Measurements from ENCODE around the gene DTNA. TPM values are rescaled to one million over a fixed set of nuclear protein-coding genes. Genes with fewer than 3 reads are reported as not detected.

Gene DTNA
- total and polyA plus RNA-seq, 2 of the 8 experiments (the other 6 are each of a cell fraction or from before 2014, with no cell fraction given), result 30.2 to 32.7 TPM

- H3K4me2 ChIP-seq (ENCODE audit: insufficient read depth in 1 of 2, low read depth in 2 of 2, low read length in 2 of 2), result no peak overlapping the region
- no peak overlapping the region for H2BK120ac ChIP-seq (replicated peaks; ENCODE audit: low read depth, low read length)
- no peaks in the 10 kb centered on the region; a peak in 1 of 7 replicates for H3K4me1 ChIP-seq (replicated peaks in 1 of 4; ENCODE audit: control insufficient read depth in 3 of 4, insufficient read depth in 4 of 4, low read length in 3 of 4)
- H4K20me1 ChIP-seq (replicated peaks in 1 of 2; ENCODE audit: control insufficient read depth in 1 of 2, insufficient read depth in 2 of 2, low read length in 2 of 2), result no peaks in the 10 kb centered on the region
- FAIRE-seq (no peak), DNase-seq (ENCODE audit: low read depth in 1 of 2, low spot score in 2 of 2) (no peak)
- no peak overlapping the region for H4K8ac ChIP-seq (ENCODE audit: extremely low read depth, insufficient read depth, low read length)
- no peak overlapping the region for H3K9ac ChIP-seq (replicated peaks in 1 of 4; ENCODE audit: extremely low read depth in 1 of 4, low read depth in 3 of 4, low read length in 3 of 4)
- no peak overlapping the region for H3K56ac ChIP-seq (replicated peaks; ENCODE audit: insufficient read length, low read depth, low read length)
- H3K36me3 ChIP-seq (ENCODE audit: control insufficient read depth in 2 of 4, insufficient read depth in 4 of 4, low read length in 3 of 4), result no peaks in the 10 kb centered on the region; a peak in 2 of 8 replicates
- ChIA-PET CTCF (ENCODE audit: partially characterized antibody) (interaction anchor here (1.3 to 9.2 kb wide), 4 partner anchors 10 to 196 kb away, joined by 3 to 75 read pairs (median 4); no protein-coding TSS in a partner anchor), POLR2A (ENCODE audit: partially characterized antibody) (no interaction called here)
- WGBS, 2 experiments (ENCODE audit: extremely low coverage in 1 of 2, insufficient coverage in 1 of 2, insufficient read length in 1 of 2, insufficient replicate concordance in 2 of 2, low coverage in 1 of 2, low lambda C conversion rate in 2 of 2, missing lambda C conversion rate in 1 of 2), result 86% methylated on average over 2 of the region's 2 CpGs; no CpG with 5 or more reads in 1 of the 2 experiments
- H3K79me1 ChIP-seq (ENCODE audit: low read depth, low read length), result no peaks in the 10 kb centered on the region
- H2BK12ac ChIP-seq (ENCODE audit: low read depth, low read length), result no peak overlapping the region
- no peak overlapping the region for H2BK5ac ChIP-seq (ENCODE audit: low read depth, low read length)
- no peak overlapping the region for H3K14ac ChIP-seq (ENCODE audit: insufficient read length)
- H3K27ac ChIP-seq (ENCODE audit: low read depth, low read length), result no peak overlapping the region
- H3K23me2 ChIP-seq (ENCODE audit: low read depth, low read length), result no peaks in the 10 kb centered on the region
- H3K27me3 ChIP-seq (replicated peaks in 1 of 4; ENCODE audit: control insufficient read depth in 3 of 4, extremely low read depth in 1 of 4, insufficient read depth in 3 of 4, low read length in 3 of 4), result peaks cover 0 to 1% (median 0%) of the 10 kb centered on the region in 4 experiments; a peak in 1 of 7 replicates
- H2AFZ ChIP-seq (ENCODE audit: low read length), result no peak overlapping the region
- no peak overlapping the region for H3K18ac ChIP-seq (ENCODE audit: extremely low read depth, low read length)
- H2BK15ac ChIP-seq (ENCODE audit: low read length), result no peak overlapping the region
- no peak overlapping the region for H4K5ac ChIP-seq (ENCODE audit: insufficient read length, low read depth, low read length)
- peaks cover 3 to 6% of the 10 kb centered on the region in 2 experiments; a peak in 1 of 4 replicates for H3K9me3 ChIP-seq (ENCODE audit: insufficient read depth in 2 of 2, low read depth in 1 of 2, low read length in 1 of 2)
- no peak overlapping the region for H3K23ac ChIP-seq (ENCODE audit: insufficient read length)
- no peak overlapping the region for H2BK20ac ChIP-seq (ENCODE audit: low read length)
- no peak overlapping the region for H3K4ac ChIP-seq (replicated peaks; ENCODE audit: insufficient read length, low read depth, low read length)
- no peak overlapping the region for H3K4me3 ChIP-seq (ENCODE audit: extremely low read depth in 1 of 4, insufficient read depth in 2 of 4, low read depth in 3 of 4, low read length in 4 of 4)
- H2AK5ac ChIP-seq (ENCODE audit: low read depth, low read length), result no peak overlapping the region
- no peaks in the 10 kb centered on the region for H3K79me2 ChIP-seq (ENCODE audit: control insufficient read depth in 1 of 2, insufficient read depth in 2 of 2, low read length in 2 of 2)
- H4K91ac ChIP-seq (replicated peaks; ENCODE audit: insufficient read length, low read length), result no peak overlapping the region
- no peak for TF ChIP-seq USF2 (IDR thresholded peaks at IDR 0.05; ENCODE audit: low read length)
- TF ChIP-seq RAD21 (IDR thresholded peaks at IDR 0.05 in 1 of 2, conservative IDR thresholded peaks at IDR 0.05 in 1 of 2; ENCODE audit: low read depth in 2 of 2, low read length in 2 of 2), result no peak
- no peak for TF ChIP-seq E2F6 (IDR thresholded peaks at IDR 0.05)
- no peak for TF ChIP-seq GABPA (IDR thresholded peaks at IDR 0.05; ENCODE audit: borderline replicate concordance, insufficient read depth, low read length)
- TF ChIP-seq SP2 (IDR thresholded peaks at IDR 0.05; ENCODE audit: low read length), result no peak
- TF ChIP-seq SP4 (IDR thresholded peaks at IDR 0.05; ENCODE audit: low read length), result no peak
- TF ChIP-seq, protein P1, sequence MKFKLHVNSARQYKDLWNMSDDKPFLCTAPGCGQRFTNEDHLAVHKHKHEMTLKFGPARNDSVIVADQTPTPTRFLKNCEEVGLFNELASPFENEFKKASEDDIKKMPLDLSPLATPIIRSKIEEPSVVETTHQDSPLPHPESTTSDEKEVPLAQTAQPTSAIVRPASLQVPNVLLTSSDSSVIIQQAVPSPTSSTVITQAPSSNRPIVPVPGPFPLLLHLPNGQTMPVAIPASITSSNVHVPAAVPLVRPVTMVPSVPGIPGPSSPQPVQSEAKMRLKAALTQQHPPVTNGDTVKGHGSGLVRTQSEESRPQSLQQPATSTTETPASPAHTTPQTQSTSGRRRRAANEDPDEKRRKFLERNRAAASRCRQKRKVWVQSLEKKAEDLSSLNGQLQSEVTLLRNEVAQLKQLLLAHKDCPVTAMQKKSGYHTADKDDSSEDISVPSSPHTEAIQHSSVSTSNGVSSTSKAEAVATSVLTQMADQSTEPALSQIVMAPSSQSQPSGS (IDR thresholded peaks at IDR 0.05; ENCODE audit: low read length), result no peak
- TF ChIP-seq RBBP5 (IDR thresholded peaks at IDR 0.05; ENCODE audit: borderline replicate concordance, low read depth, low read length), result no peak
- no peak for TF ChIP-seq RXRA (IDR thresholded peaks at IDR 0.05; ENCODE audit: insufficient read depth, low read depth, low read length)
Measured at GRCh38 chr18:34789768-34790344, 79.8 kb downstream of the DTNA start.
